Stimulated activated CD4-positive, alpha-beta T cell treated with anti-CD3 and anti-CD28 coated beads, Interleukin-15, amount 100 ng/mL, for 24 hours (primary cell): Measurements from ENCODE around the gene ANKFN1.
"Not testable (repeated sequence)": the region's sequence is repeated elsewhere in the genome, so short reads cannot be mapped to it uniquely, and the experiment has no call there.

Source experiments
- DNase-seq: peaks from one replicate; pipeline ENCODE4 v3.0.0-alpha.2; 2020

The ANKFN1 gene

GRCh38 chr17:56185491-56186221 is 32.4 kb downstream of the ANKFN1 start:
- no peak for DNase-seq

- DNase-seq = no peak
These were observed 33.0 kb downstream of the ANKFN1 start for GRCh38 chr17:56186222-56186786.

GRCh38 chr17:56203430-56203829 is 50.2 kb downstream of the ANKFN1 start:
- DNase-seq = no peak

GRCh38 chr17:56206351-56206750 is 53.1 kb downstream of the ANKFN1 start:
- peak; percentile 3 for DNase-seq

- DNase-seq = no peak
These were observed 59.8 kb downstream of the ANKFN1 start for GRCh38 chr17:56213031-56213430.

GRCh38 chr17:56217921-56218320 is 64.6 kb downstream of the ANKFN1 start:
- DNase-seq = no peak

DNA sequence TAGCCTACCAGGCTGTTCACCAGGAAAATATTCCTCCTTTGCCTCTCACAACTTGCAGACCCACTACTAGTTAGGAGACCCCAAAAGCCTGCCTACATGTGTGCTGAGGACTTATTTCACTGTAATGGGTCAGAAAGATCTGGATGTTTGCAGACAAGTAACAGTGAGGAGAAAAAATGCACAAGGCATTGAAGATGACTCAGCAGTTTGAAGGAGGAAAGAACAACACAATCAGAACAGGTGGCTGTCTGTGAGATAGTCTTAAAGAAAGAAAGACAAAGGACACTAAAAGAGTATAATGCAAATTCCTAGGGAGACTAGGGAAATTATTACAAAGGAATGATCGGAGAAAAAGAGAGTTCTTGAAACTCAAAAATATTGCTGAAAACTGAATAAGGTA is 69.0 kb downstream of the ANKFN1 start:
- no peak for DNase-seq

- DNase-seq = no peak
These were observed 77.4 kb downstream of the ANKFN1 start for GRCh38 chr17:56230660-56231059.

DNA sequence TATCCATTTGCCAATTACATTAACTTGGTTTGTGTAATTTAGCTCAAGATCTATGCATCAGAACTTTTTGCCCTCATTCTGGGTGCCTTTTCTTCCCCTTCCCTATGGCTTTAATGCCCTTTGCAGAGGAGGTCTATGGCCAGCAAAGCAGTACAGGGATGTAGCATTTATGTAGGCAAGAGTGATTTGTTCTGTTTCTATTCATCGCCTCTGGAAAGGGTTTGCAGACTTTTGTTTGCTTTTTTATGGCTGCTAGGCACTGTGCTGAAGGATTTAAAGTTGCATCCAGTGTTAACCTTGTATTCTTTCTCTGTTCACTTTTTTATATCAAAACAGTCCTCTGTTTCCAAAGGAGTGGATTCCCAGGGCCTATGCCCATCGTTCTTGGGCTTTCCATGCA is 78.0 kb downstream of the ANKFN1 start:
- DNase-seq = no peak

DNA sequence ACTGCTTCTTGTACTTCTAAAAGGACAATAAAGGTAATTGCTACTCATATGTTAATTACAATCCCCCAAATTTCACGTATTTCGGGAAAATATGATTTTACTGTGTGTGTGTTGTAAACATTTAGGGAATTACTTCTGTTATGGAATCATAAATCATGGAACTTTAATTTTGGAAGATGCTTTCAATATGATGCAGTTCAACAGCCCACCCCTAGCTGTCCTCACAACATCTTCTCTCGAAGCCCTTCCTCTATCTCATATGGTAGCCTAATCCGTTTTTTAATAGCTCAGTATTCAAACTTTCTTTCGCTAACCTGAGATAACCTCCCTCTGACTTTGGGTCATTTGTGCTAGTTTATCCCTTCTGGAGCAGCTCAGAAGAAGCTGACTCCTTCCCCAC is 78.4 kb downstream of the ANKFN1 start:
- no peak for DNase-seq

DNA sequence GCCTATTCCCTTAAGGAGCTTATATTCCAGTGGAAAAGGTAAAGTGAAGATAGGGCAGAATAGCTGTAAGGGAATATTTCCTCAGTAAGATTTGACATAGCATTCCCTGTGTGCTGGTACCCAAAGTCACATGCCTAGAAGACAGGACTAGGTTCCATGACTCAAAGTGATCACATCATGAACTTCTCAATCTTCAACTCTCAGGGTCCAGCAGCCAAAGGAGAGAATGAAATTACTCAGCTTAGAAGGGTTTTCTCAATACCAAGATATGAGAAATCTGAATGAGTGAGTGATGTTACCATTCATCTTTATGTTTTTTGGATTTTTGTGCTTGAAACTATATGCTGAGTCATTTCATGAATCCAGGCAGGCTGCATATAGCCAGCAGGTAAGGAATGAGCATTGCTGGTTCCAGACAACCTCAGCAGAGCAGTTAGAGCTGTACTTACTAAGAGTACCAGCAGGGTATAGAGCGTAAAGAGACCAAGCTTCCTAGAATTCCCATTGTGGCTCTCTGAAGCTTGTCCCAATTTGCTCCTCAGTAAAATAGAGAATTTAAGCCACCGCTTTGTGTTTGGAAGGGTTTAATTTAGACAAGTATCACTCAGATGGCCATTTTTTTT is 91.1 kb downstream of the ANKFN1 start:
- DNase-seq = no peak

DNA sequence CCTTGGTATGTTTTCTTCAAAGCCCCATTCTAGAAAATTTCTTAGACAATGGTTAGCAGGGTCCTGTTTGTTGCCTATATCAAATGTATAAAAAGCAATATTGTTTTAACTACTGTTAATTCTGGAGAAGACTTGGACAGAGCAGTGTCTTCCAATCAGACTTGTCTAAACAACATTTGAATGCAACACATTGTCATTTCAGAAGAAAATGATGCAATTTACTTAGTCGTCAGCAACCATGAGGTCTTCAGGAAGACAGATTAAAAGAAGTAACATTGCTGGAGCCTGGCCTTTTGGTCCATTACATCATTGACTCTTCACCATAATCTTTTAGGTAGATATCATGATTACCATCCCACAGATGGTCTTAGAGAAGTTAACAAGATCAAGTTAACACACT is 94.5 kb downstream of the ANKFN1 start:
- no peak for DNase-seq

GRCh38 chr17:56257075-56257474 is 103.8 kb downstream of the ANKFN1 start:
- no peak for DNase-seq

DNA sequence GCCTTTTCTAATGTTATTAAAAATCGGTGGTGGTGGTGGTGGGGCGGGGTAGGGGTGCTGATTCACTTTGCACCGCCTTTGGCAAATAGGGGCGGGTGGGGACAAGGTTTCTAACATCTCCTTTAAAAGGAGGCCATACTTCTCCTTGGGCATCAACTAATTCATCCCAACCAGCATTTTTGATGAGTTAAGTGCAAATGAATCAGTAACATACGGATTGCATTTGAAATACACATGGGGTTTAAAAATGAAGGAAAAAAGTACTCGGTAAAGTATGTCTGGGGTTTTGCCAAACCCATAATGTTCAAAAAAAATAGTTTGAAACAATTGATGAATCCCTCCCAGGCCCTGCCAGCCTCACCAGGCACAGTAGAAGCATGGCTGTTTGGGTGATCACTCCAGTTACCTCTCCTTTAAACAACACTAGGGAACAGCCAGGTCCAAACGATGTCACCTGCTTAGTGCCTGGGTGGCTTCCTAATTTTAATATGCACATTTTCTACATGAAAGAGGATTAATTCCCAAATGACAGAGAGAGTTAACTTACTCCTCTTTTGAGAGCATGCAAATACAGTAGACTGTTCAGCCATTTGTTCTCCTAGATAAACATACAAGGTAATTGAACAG is 107.2 kb downstream of the ANKFN1 start:
- DNase-seq = no peak

DNA sequence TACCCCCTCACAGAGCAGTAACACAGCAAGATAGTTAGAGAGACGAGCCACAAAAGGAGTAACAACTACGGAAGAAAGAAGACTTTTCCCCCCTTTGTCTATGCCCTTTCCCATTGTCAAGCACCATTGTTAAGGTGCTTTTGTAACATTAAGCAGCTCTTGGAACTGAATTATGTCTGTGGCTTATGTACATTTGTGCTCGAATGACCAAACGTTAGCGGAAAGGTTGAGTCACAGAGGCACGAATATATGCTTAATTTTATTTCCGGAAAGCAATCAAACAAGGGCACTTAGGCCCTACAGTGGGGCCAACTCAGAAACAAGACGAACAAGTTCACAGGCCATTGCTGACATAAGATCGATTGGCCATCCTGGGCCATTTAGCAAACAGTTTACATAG is 109.5 kb downstream of the ANKFN1 start:
- no peak for DNase-seq

- no peak for DNase-seq
These were observed 116.5 kb downstream of the ANKFN1 start for GRCh38 chr17:56269556-56270389.

- DNase-seq = no peak
These were observed 121.2 kb downstream of the ANKFN1 start for GRCh38 chr17:56274491-56274890.

GRCh38 chr17:56284482-56284881 is 131.2 kb downstream of the ANKFN1 start:
- no peak for DNase-seq

GRCh38 chr17:56288786-56289185 is 135.5 kb downstream of the ANKFN1 start:
- DNase-seq = not testable (repeated sequence)

GRCh38 chr17:56289321-56289720 is 136.0 kb downstream of the ANKFN1 start:
- no peak for DNase-seq

DNA sequence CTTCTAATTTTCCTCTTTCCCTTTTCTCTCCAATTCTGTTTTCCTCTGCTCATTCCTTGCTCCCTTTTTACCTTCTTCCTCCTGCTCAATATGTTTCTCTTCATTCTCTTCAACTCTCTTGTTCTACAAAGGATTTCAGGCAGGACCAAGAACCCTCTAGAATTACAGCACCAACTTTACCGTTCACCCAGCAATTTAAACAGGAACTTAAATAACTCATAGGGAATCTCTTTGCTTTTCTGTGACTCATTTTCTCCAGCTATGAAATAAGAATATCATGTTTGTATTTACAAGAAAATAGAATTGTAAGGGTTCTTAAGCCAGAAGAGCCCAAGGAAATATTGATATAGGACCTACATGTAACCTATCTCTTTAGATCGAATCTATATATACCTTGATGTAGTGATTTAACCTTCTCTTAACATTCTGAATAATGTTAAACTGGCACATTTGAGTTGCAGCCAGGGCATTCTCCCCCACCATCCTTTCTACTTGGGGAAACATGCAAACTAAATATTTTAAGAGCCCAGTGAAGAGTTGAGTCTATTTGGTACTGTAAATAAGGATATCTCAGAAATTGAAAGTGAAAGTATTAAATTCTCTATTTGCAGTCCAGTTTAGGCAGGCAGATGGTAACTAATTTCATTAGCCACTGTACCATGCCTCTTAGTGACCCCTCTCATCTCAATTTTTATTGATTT is 137.0 kb downstream of the ANKFN1 start:
- DNase-seq = no peak

GRCh38 chr17:56290802-56291118 is 137.5 kb downstream of the ANKFN1 start:
- no peak for DNase-seq
